ENCODE data around the gene PIK3CD. TPM values are rescaled to one million over a fixed set of nuclear protein-coding genes. Genes with fewer than 3 reads are reported as not detected.

PIK3CD gene
- total and polyA plus RNA-seq, 11 donors = 1.9 to 18.8 (median 4.0) TPM

DNA sequence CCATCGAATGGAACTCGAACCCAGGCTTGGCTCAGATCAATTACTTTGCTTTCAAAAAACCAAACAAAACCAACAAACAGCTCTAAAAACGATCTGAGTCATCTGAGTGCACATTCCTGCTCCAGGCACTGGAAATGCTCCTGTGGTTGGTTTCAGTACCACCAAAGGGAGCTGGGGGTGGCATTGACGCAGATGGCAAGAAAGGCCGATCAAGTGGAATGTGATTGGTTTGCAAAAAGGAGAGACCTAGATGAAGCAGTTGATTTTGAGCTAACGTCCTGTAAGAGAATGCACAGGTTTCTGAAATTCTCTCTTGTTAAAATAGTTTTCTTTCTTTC, 39.5 kb downstream of the PIK3CD start:
- Histone ChIP-seq H3K27ac (no peak overlapping the region), H3K27me3 (no peaks in the 10 kb centered on the region), H3K4me3 (no peak overlapping the region), H3K4me1 (peaks cover 0 to 49% (median 26%) of the 10 kb centered on the region in 12 donors), H3K36me3 (peaks cover 0 to 24% (median 0%) of the 10 kb centered on the region in 9 donors), H3K9me3 (no peaks in the 10 kb centered on the region)
- WGBS, 4 donors = 87 to 91% (median 89%) methylated on average over 6 of the region's 6 CpGs
- TF ChIP-seq, protein P1, sequence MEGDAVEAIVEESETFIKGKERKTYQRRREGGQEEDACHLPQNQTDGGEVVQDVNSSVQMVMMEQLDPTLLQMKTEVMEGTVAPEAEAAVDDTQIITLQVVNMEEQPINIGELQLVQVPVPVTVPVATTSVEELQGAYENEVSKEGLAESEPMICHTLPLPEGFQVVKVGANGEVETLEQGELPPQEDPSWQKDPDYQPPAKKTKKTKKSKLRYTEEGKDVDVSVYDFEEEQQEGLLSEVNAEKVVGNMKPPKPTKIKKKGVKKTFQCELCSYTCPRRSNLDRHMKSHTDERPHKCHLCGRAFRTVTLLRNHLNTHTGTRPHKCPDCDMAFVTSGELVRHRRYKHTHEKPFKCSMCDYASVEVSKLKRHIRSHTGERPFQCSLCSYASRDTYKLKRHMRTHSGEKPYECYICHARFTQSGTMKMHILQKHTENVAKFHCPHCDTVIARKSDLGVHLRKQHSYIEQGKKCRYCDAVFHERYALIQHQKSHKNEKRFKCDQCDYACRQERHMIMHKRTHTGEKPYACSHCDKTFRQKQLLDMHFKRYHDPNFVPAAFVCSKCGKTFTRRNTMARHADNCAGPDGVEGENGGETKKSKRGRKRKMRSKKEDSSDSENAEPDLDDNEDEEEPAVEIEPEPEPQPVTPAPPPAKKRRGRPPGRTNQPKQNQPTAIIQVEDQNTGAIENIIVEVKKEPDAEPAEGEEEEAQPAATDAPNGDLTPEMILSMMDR (IDR thresholded peaks at IDR 0.05) = no peak
- no peak for TF ChIP-seq POLR2A (IDR thresholded peaks at IDR 0.05)
- intact Hi-C loops (cut with DNase I) = no loop called here
- DNase-seq (no peak), ATAC-seq (no peak)

DNA sequence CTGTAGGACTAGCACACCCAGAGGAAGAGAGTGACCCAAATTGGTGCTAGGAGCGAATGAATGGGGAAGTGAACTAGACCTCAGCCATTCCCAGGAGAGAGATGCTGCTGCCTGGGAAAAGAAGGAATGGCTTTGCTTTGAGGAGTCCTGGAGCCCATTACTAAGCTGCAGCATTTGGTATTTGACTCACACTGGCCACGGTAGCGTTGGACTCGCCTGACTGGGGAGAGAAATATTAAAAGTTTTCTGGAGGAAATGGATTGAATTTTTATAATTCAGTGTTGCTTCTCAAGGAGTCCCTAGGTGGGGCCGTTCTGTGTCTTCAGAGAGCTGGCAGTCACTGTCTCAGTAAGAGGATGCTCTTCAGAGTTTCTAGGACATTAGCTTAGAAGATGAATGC, 40.2 kb downstream of the PIK3CD start:
- H3K9me3 ChIP-seq = no peaks in the 10 kb centered on the region
- H3K4me1 ChIP-seq = peaks cover 0 to 43% (median 26%) of the 10 kb centered on the region in 12 donors
- ATAC-seq (no peak), DNase-seq (no peak)
- 76 to 82% (median 80%) methylated on average over 5 of the region's 5 CpGs for WGBS, 4 donors
- H3K27ac ChIP-seq = no peak overlapping the region
- intact Hi-C loops (cut with DNase I) = no loop called here
- no peak overlapping the region for H3K4me3 ChIP-seq
- H3K27me3 ChIP-seq = no peaks in the 10 kb centered on the region
- H3K36me3 ChIP-seq = peaks cover 0 to 24% (median 0%) of the 10 kb centered on the region in 9 donors
- TF ChIP-seq, protein P1 (IDR thresholded peaks at IDR 0.05) = no peak
- TF ChIP-seq POLR2A (IDR thresholded peaks at IDR 0.05) = no peak

DNA sequence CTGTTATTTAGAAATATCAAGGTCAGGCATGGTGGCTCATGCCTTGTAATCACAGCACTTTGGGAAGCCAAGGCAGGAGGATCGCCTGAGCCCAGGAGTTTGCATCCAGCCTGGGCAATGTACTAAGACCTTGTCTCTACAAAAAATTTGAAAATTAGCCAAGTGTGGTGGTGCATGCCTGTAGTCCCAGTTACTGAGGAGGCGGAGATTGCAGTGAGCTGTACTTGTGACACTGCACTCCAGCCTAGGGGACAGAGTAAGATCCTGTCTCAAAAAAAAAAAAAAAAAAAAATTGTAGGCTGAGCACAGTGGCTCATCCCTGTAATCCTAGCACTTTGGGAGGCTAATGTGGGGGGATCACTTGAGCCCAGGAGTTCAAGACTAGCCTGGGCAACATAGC, 45.3 kb downstream of the PIK3CD start:
- no peak for TF ChIP-seq POLR2A (IDR thresholded peaks at IDR 0.05)
- TF ChIP-seq, protein P1 (IDR thresholded peaks at IDR 0.05) = no peak
- Histone ChIP-seq H3K4me1 (peaks cover 0 to under 1% (median 0%) of the 10 kb centered on the region in 12 donors), H3K27me3 (no peaks in the 10 kb centered on the region), H3K9me3 (no peaks in the 10 kb centered on the region), H3K4me3 (no peak overlapping the region), H3K27ac (no peak overlapping the region), H3K36me3 (peaks cover 0 to 43% (median 0%) of the 10 kb centered on the region in 9 donors)
- intact Hi-C loops (cut with DNase I) = no loop called here
- WGBS, 4 donors = 93 to 99% (median 98%) methylated on average over 2 of the region's 2 CpGs
- DNase-seq (no peak), ATAC-seq (no peak)

DNA sequence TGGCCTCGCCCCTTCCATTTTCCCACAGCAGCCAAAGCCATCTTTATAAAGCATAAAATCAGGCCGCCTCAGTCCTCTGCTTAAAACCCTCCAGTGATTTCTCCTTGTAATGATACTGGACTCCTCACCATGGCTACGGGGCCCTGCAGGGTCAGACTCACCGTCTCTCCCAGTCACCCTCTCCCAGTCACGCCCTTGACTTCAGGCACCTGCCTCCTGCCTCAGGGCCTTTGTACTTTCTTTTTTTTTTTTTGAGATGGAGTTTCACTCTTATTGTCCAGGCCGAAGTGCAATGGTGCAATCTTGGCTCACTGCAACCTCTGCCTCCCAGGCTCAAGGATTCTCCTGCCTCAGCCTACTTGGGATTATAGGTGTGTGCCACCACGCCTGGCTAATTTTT, 47.8 kb downstream of the PIK3CD start:
- ATAC-seq = no peak
- Histone ChIP-seq H3K4me1 (peaks cover 0 to 24% (median 0%) of the 10 kb centered on the region in 12 donors), H3K27me3 (no peaks in the 10 kb centered on the region), H3K9me3 (no peaks in the 10 kb centered on the region), H3K36me3 (peaks cover 0 to 23% (median 0%) of the 10 kb centered on the region in 9 donors), H3K4me3 (no peak overlapping the region), H3K27ac (no peak overlapping the region)
- no peak for DNase-seq
- WGBS, 4 donors = 92 to 95% (median 94%) methylated on average over 7 of the region's 7 CpGs
- TF ChIP-seq, protein P1 (IDR thresholded peaks at IDR 0.05) = no peak
- TF ChIP-seq POLR2A (IDR thresholded peaks at IDR 0.05) = no peak
- intact Hi-C loops (cut with DNase I) = no loop called here
